ENCODE measurements around the gene PARD6G.

Gene PARD6G

GRCh38 chr18:80190311-80190710 lies 57.0 kb downstream of the PARD6G start:
- DNase-seq (no peak), ATAC-seq (no peak)

- DNase-seq (no peak), ATAC-seq (no peak)
Observed at GRCh38 chr18:80189531-80189865, 57.8 kb downstream of the PARD6G start.

- peak; percentile 10 for ATAC-seq
- no peak for DNase-seq
Observed at GRCh38 chr18:80188643-80189530, 58.4 kb downstream of the PARD6G start.

- ATAC-seq (no peak), DNase-seq (no peak)
Observed at GRCh38 chr18:80187956-80188642, 59.2 kb downstream of the PARD6G start.

- no peak for ATAC-seq
Observed at GRCh38 chr18:80185545-80185944, 61.8 kb downstream of the PARD6G start.

GRCh38 chr18:80184243-80184772 lies 63.0 kb downstream of the PARD6G start:
- DNase-seq (no peak), ATAC-seq (no peak)

More at GRCh38 chr18:80185545-80185944, 61.8 kb downstream of the PARD6G start:
- DNase-seq = no peak

GRCh38 chr18:80183273-80184050 lies 63.9 kb downstream of the PARD6G start:
- DNase-seq (no peak), ATAC-seq (no peak)

GRCh38 chr18:80182855-80183254 lies 64.5 kb downstream of the PARD6G start:
- DNase-seq (no peak), ATAC-seq (no peak)

- DNase-seq (no peak), ATAC-seq (no peak)
Observed at GRCh38 chr18:80181642-80182461, 65.5 kb downstream of the PARD6G start.

- no peak for ATAC-seq
- DNase-seq = no peak
Observed at GRCh38 chr18:80180778-80181564, 66.3 kb downstream of the PARD6G start.

- DNase-seq (no peak), ATAC-seq (no peak)
Observed at GRCh38 chr18:80179857-80180558, 67.3 kb downstream of the PARD6G start.

GRCh38 chr18:80178935-80179818 lies 68.1 kb downstream of the PARD6G start:
- DNase-seq (no peak), ATAC-seq (no peak)

GRCh38 chr18:80177128-80177527 lies 70.2 kb downstream of the PARD6G start:
- DNase-seq (no peak), ATAC-seq (no peak)

- DNase-seq (no peak), ATAC-seq (no peak)
Observed at GRCh38 chr18:80176334-80177073, 70.8 kb downstream of the PARD6G start.

GRCh38 chr18:80175451-80176204 lies 71.7 kb downstream of the PARD6G start:
- DNase-seq (peak; percentile 31), ATAC-seq (peak; percentile 78)

- no peak for DNase-seq
- ATAC-seq = no peak
Observed at GRCh38 chr18:80173060-80173459, 74.3 kb downstream of the PARD6G start.

GRCh38 chr18:80172056-80172455 lies 75.3 kb downstream of the PARD6G start:
- ATAC-seq = no peak
- no peak for DNase-seq
